HUES64 (cell line): ENCODE measurements around the gene VRTN. TPM values are rescaled to one million over a fixed set of nuclear protein-coding genes. Genes with fewer than 3 reads are reported as not detected.
A peak's percentile ranks its signal among the peaks of the same experiment; 100 is the strongest.

Source experiments
- H3K27ac ChIP-seq: 2 replicates; pipeline ENCODE4 v1.7.0; 2013; ENCODE audit warnings: low read depth, low read length, inconsistent platforms
- H3K27me3 ChIP-seq: 2 replicates; pipeline ENCODE4 v1.6.1; 2013; ENCODE audit warnings: mild to moderate bottlenecking, low read length; ENCODE audit not compliant: insufficient read depth
- H3K36me3 ChIP-seq: 2 replicates; pipeline ENCODE4 v1.6.1; 2013; ENCODE audit warnings: mild to moderate bottlenecking, low read length; ENCODE audit not compliant: insufficient read depth
- H3K4me1 ChIP-seq: 2 replicates; pipeline ENCODE4 v1.6.1; 2013; ENCODE audit warnings: mild to moderate bottlenecking, low read length, moderate library complexity; ENCODE audit not compliant: insufficient read depth
- H3K4me3 ChIP-seq: 2 replicates; pipeline ENCODE4 v1.5.1; 2013; ENCODE audit warnings: mild to moderate bottlenecking, low read length, moderate library complexity
- H3K9ac ChIP-seq: 2 replicates; pipeline ENCODE4 v1.6.1; 2013; ENCODE audit warnings: mild to moderate bottlenecking, low read depth, low read length
- H3K9me3 ChIP-seq: 2 replicates; pipeline ENCODE4 v1.6.1; 2013; ENCODE audit warnings: low read depth, low read length; ENCODE audit not compliant: insufficient read depth
- WGBS: fragments of 150-250, 120-280 bp; methylation state at CpG from one replicate; pipeline ENCODE4 v1.1.7; 2013; ENCODE audit warnings: missing lambda C conversion rate; 5-methylcytosine and 5-hydroxymethylcytosine counted together
- polyA plus RNA-seq, 2 experiments: library from polyadenylated mRNA; stranded (reverse); fragments of 50-300 nt; gene quantifications; one replicate each; pipeline ENCODE4 v1.2.3, GENCODE V29; 2013

VRTN gene, protein sequence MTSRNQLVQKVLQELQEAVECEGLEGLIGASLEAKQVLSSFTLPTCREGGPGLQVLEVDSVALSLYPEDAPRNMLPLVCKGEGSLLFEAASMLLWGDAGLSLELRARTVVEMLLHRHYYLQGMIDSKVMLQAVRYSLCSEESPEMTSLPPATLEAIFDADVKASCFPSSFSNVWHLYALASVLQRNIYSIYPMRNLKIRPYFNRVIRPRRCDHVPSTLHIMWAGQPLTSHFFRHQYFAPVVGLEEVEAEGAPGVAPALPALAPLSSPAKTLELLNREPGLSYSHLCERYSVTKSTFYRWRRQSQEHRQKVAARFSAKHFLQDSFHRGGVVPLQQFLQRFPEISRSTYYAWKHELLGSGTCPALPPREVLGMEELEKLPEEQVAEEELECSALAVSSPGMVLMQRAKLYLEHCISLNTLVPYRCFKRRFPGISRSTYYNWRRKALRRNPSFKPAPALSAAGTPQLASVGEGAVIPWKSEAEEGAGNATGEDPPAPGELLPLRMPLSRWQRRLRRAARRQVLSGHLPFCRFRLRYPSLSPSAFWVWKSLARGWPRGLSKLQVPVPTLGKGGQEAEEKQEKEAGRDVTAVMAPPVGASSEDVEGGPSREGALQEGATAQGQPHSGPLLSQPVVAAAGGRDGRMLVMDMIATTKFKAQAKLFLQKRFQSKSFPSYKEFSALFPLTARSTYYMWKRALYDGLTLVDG
- polyA plus RNA-seq (2013, experiment 1 of 2), result 81.5 TPM
- 73.0 TPM for polyA plus RNA-seq (2013, experiment 2 of 2)

GRCh38 chr14:74348241-74348734 lies at the start of gene VRTN:
Gene VRTN, plus strand, starts transcription at chr14:74348471. Its CDS starts 8,313 bp downstream, at chr14:74356784.
- Histone ChIP-seq H3K27me3 (no peaks in the 10 kb centered on the region), H3K36me3 (no peaks in the 10 kb centered on the region; the same call in 1 of the 2 replicates), H3K27ac (peak within 1 kb of the TSS; percentile 97), H3K9me3 (no peaks in the 10 kb centered on the region), H3K4me1 (peaks cover 27% of the 10 kb centered on the region), H3K4me3 (peak within 1 kb of the TSS; percentile 92), H3K9ac (peak within 1 kb of the TSS; percentile 92)
- under 1% methylated on average over 12 of the region's 12 CpGs for WGBS

- peak overlapping the region; percentile 60; the same call in 1 of the 2 replicates for H3K27ac ChIP-seq
- H3K4me3 ChIP-seq, result no peak overlapping the region
- no peak overlapping the region; the same call in 1 of the 2 replicates for H3K9ac ChIP-seq
- 66% methylated on average over 10 of the region's 10 CpGs for WGBS
- H3K27me3 ChIP-seq, result no peaks in the 10 kb centered on the region
- no peaks in the 10 kb centered on the region for H3K9me3 ChIP-seq
- H3K36me3 ChIP-seq, result peaks cover 56% of the 10 kb centered on the region
- H3K4me1 ChIP-seq, result 0 out of 2 replicates have a peak, but pooled peaks cover 9% of the 10 kb centered on the region
Observed at GRCh38 chr14:74299061-74299545, 49.2 kb upstream of the VRTN start.

GRCh38 chr14:74301594-74302151 lies 46.6 kb upstream of the VRTN start:
- no peaks in the 10 kb centered on the region for H3K9me3 ChIP-seq
- peak overlapping the region; percentile 84 for H3K27ac ChIP-seq
- peaks cover 32% of the 10 kb centered on the region for H3K36me3 ChIP-seq
- 16% methylated on average over 20 of the region's 22 CpGs for WGBS
- 0 out of 2 replicates have a peak, but pooled peaks cover 9% of the 10 kb centered on the region for H3K4me1 ChIP-seq
- peak overlapping the region; percentile 95 for H3K4me3 ChIP-seq
- H3K9ac ChIP-seq, result peak overlapping the region; percentile 91
- no peaks in the 10 kb centered on the region for H3K27me3 ChIP-seq

DNA sequence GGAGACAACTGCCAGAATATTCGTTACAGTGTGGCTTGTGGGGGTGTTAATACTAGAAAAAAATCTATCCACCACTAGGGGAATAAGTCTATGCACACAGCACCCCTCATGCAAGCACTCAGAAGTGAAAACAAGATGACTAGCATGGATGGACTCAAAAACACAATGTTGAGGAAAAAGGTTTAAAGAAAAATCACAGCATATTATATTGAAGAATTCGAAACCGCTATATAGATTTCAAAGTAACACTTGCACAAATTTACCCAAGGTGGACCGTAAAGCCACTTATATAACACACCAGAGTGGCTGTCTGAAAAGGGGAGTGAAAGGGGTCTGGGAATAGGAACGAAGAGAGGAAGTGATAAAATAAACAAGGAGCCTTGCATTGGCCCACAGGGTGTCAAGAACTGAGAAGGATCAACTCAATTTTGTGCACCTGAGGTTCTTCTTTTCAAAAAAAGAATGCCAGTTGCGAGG lies 46.1 kb upstream of the VRTN start:
- Histone ChIP-seq H3K9me3 (no peaks in the 10 kb centered on the region), H3K36me3 (peaks cover 27% of the 10 kb centered on the region), H3K27ac (peak overlapping the region; percentile 84), H3K9ac (peak overlapping the region; percentile 91), H3K4me1 (0 out of 2 replicates have a peak, but pooled peaks cover 9% of the 10 kb centered on the region), H3K4me3 (peak overlapping the region; percentile 95), H3K27me3 (no peaks in the 10 kb centered on the region)
- WGBS, result 0% methylated on average over 4 of the region's 6 CpGs

DNA sequence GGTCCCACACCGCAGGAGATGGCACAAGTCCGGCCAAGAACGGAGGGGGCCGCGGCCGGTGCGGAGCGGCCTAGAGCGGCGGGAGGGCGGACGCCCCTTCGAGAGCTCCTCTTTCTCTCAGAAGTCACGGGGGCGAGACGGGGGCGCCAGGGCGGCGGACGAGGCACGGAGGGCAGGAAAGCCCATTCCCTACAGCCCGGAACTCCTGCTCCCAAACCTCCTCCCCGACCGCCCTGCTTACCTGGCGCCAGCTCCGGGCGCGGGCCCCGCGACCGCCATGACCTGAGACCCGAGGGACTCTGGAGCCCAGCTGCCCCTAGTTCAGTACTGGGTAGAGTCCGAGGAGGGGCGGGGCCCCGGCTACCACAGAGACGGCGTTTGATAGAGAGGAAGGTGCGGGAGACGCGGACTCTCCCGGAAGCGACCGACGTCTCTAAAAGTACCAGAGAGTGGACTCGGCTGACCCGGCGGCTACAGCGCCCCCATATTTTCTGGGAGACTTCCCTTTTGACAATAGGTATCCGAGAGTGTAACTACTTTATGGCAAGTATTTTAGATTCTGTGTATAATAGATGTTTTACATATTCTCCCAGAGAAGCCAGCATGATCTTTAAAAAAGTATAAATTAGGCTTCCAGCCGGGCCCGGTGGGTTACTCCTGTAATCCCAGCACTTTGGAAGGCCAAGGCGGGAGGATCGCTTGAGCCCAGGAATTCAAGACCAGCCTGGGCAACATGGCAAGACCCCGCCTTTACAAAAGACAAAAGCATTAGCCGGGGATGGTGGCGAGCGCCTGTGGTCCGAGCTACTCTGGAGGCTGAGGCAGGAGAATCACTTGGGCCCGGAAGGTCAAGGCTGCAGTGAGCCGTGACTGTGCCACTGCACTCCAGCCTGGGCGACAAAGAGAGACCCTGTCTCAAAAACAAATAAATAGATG lies 45.4 kb upstream of the VRTN start, which contains the start of gene ABCD4:
Gene ABCD4, minus strand, starts transcription at position 301 of the 936 bp plus-strand sequence. Its CDS starts 22 bp downstream, at position 279.
- WGBS, result 16% methylated on average over 60 of the region's 61 CpGs

DNA sequence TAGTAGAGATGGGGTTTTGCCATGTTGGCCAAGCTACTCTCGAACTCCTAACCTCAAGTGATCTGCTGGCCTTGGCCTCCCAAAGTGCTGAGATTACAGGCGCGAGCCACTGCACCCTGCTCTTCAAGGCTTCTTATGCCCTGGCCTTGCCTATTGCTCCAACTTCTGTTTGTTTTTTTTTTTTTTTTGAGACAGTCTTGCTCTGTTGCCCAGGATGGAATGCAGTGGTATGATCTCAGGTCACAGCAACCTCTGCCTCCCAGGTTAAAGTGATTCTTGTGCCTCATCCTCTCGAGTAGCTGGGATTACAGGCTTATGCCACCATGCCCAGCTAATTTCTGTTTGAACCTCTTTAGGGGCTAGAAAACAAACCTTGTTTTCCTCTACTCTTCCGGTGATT lies 39.6 kb upstream of the VRTN start:
- Histone ChIP-seq H3K4me1 (no peaks in the 10 kb centered on the region), H3K9me3 (no peaks in the 10 kb centered on the region), H3K9ac (no peak overlapping the region), H3K27ac (no peak overlapping the region), H3K27me3 (no peaks in the 10 kb centered on the region), H3K4me3 (no peak overlapping the region), H3K36me3 (no peaks in the 10 kb centered on the region)
- WGBS, result 91% methylated on average over 5 of the region's 5 CpGs

More for the DNA sequence above, 45.4 kb upstream of the VRTN start, which contains the start of gene ABCD4:
- H3K36me3 ChIP-seq, result peaks cover 20% of the 10 kb centered on the region
- H3K27me3 ChIP-seq, result no peaks in the 10 kb centered on the region
- peak within 1 kb of the TSS; percentile 91 for H3K9ac ChIP-seq
- peak within 1 kb of the TSS; percentile 84 for H3K27ac ChIP-seq
- no peaks in the 10 kb centered on the region for H3K9me3 ChIP-seq
- H3K4me1 ChIP-seq, result 0 out of 2 replicates have a peak, but pooled peaks cover 9% of the 10 kb centered on the region
- peak within 1 kb of the TSS; percentile 95 for H3K4me3 ChIP-seq

GRCh38 chr14:74309125-74310022 lies 38.9 kb upstream of the VRTN start:
- Histone ChIP-seq H3K27me3 (no peaks in the 10 kb centered on the region), H3K9ac (no peak overlapping the region), H3K27ac (no peak overlapping the region), H3K4me1 (no peaks in the 10 kb centered on the region), H3K36me3 (no peaks in the 10 kb centered on the region), H3K9me3 (no peaks in the 10 kb centered on the region), H3K4me3 (no peak overlapping the region)
- WGBS, result 91% methylated on average over 8 of the region's 8 CpGs

- no peaks in the 10 kb centered on the region for H3K9me3 ChIP-seq
- H3K9ac ChIP-seq, result no peak overlapping the region
- no peak overlapping the region for H3K4me3 ChIP-seq
- no peaks in the 10 kb centered on the region for H3K27me3 ChIP-seq
- no peak overlapping the region for H3K27ac ChIP-seq
- no peaks in the 10 kb centered on the region for H3K36me3 ChIP-seq
- 90% methylated on average over 2 of the region's 2 CpGs for WGBS
- no peaks in the 10 kb centered on the region for H3K4me1 ChIP-seq
Observed at GRCh38 chr14:74312161-74312560, 36.1 kb upstream of the VRTN start.

GRCh38 chr14:74313601-74314000 lies 34.7 kb upstream of the VRTN start:
- WGBS, result 80% methylated on average over 3 of the region's 5 CpGs
- H3K4me3 ChIP-seq, result no peak overlapping the region
- H3K9ac ChIP-seq, result no peak overlapping the region
- no peak overlapping the region for H3K27ac ChIP-seq
- no peaks in the 10 kb centered on the region for H3K9me3 ChIP-seq
- no peaks in the 10 kb centered on the region for H3K27me3 ChIP-seq
- no peaks in the 10 kb centered on the region for H3K36me3 ChIP-seq
- no peaks in the 10 kb centered on the region for H3K4me1 ChIP-seq
